ENCODE data around the gene NOS1.

NOS1 gene

DNA sequence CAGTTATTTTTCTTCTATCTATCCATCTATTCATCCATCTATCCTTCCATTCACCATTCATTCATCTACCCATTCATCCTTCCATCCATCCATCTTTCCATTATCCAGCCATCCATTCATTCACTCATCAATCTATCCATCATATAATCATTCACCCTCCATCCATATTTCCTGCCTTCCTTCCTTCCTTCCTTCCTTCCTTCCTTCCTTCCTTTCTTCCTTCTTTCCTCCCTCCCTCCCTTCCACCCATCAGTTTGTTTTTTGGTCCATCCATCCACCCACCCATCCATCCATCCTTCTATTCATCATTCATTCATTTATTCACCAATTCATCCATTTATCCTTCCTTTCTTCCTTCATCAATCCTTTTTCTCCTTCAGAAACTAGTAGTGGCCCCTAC, 34.3 kb upstream of the NOS1 start:
- no peak for ATAC-seq

GRCh38 chr12:117394491-117394890, 33.1 kb upstream of the NOS1 start:
- no peak for TF ChIP-seq SNAI2 (CRISPR knock-in tag; IDR thresholded peaks at IDR 0.05)
- no peak for TF ChIP-seq ISL1 (CRISPR knock-in tag; IDR thresholded peaks at IDR 0.05)
- TF ChIP-seq, protein P1, sequence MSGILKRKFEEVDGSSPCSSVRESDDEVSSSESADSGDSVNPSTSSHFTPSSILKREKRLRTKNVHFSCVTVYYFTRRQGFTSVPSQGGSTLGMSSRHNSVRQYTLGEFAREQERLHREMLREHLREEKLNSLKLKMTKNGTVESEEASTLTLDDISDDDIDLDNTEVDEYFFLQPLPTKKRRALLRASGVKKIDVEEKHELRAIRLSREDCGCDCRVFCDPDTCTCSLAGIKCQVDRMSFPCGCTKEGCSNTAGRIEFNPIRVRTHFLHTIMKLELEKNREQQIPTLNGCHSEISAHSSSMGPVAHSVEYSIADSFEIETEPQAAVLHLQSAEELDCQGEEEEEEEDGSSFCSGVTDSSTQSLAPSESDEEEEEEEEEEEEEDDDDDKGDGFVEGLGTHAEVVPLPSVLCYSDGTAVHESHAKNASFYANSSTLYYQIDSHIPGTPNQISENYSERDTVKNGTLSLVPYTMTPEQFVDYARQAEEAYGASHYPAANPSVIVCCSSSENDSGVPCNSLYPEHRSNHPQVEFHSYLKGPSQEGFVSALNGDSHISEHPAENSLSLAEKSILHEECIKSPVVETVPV (CRISPR knock-in tag; IDR thresholded peaks at IDR 0.05), result no peak
- TF ChIP-seq ARNTL (CRISPR knock-in tag; IDR thresholded peaks at IDR 0.05; ENCODE audit: borderline replicate concordance, low read depth), result no peak
- TF ChIP-seq TCF4 (CRISPR knock-in tag; IDR thresholded peaks at IDR 0.05; ENCODE audit: borderline replicate concordance), result no peak
- TF ChIP-seq ZC3H10 (CRISPR knock-in tag; IDR thresholded peaks at IDR 0.05), result no peak
- no peak for TF ChIP-seq TSHZ2 (CRISPR knock-in tag; IDR thresholded peaks at IDR 0.05)
- TF ChIP-seq CSDC2 (CRISPR knock-in tag; IDR thresholded peaks at IDR 0.05), result no peak
- TF ChIP-seq, protein P2, sequence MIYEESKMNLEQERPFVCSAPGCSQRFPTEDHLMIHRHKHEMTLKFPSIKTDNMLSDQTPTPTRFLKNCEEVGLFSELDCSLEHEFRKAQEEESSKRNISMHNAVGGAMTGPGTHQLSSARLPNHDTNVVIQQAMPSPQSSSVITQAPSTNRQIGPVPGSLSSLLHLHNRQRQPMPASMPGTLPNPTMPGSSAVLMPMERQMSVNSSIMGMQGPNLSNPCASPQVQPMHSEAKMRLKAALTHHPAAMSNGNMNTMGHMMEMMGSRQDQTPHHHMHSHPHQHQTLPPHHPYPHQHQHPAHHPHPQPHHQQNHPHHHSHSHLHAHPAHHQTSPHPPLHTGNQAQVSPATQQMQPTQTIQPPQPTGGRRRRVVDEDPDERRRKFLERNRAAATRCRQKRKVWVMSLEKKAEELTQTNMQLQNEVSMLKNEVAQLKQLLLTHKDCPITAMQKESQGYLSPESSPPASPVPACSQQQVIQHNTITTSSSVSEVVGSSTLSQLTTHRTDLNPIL (CRISPR knock-in tag; IDR thresholded peaks at IDR 0.05; ENCODE audit: low read depth), result no peak
- TF ChIP-seq RARB (CRISPR knock-in tag; IDR thresholded peaks at IDR 0.05), result no peak
- TF ChIP-seq ESRRG (CRISPR knock-in tag; IDR thresholded peaks at IDR 0.05), result no peak
- ATAC-seq, result no peak

More for the DNA sequence above, 34.3 kb upstream of the NOS1 start:
- TF ChIP-seq ZNF70 (CRISPR knock-in tag; IDR thresholded peaks at IDR 0.05) (no peak), ZNF8 (CRISPR knock-in tag; IDR thresholded peaks at IDR 0.05) (no peak)

GRCh38 chr12:117393656-117394055, 32.2 kb upstream of the NOS1 start:
- no peak for ATAC-seq

DNA sequence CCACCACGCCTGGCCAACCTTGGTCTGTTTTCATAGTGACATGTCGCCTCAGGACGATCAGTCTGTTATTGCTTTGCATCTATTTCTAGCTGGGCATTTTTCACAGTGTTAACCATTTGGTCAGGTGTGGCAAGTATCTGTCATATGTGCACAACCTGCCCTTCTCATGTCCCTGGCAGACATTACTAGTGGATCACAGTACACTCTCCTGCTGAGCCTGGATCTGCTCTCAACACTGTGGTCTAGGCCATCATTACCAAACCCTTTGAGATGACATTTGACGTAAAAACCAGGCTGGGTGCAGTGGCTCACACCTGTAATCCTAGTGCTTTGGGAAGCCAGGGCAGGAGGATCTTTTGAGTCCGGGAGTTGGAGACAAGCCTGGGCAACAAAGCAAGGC, 29.4 kb upstream of the NOS1 start:
- no peak for TF ChIP-seq ZNF70 (CRISPR knock-in tag; IDR thresholded peaks at IDR 0.05)
- TF ChIP-seq SNAI2 (CRISPR knock-in tag; IDR thresholded peaks at IDR 0.05), result no peak
- TF ChIP-seq TSHZ2 (CRISPR knock-in tag; IDR thresholded peaks at IDR 0.05), result no peak
- no peak for TF ChIP-seq ZFP3 (CRISPR knock-in tag; IDR thresholded peaks at IDR 0.05)
- TF ChIP-seq ESRRG (CRISPR knock-in tag; IDR thresholded peaks at IDR 0.05), result no peak
- no peak for TF ChIP-seq RARB (CRISPR knock-in tag; IDR thresholded peaks at IDR 0.05)
- no peak for TF ChIP-seq TCF4 (CRISPR knock-in tag; IDR thresholded peaks at IDR 0.05; ENCODE audit: borderline replicate concordance)
- no peak for ATAC-seq

More at GRCh38 chr12:117393656-117394055, 32.2 kb upstream of the NOS1 start:
- TF ChIP-seq OSR1 (CRISPR knock-in tag; IDR thresholded peaks at IDR 0.05) (no peak), TSHZ2 (CRISPR knock-in tag; IDR thresholded peaks at IDR 0.05) (no peak), GLIS3 (CRISPR knock-in tag; IDR thresholded peaks at IDR 0.05) (no peak), ZC3H10 (CRISPR knock-in tag; IDR thresholded peaks at IDR 0.05) (no peak), ZFP3 (CRISPR knock-in tag; IDR thresholded peaks at IDR 0.05) (no peak), CSDC2 (CRISPR knock-in tag; IDR thresholded peaks at IDR 0.05) (no peak), TOX (CRISPR knock-in tag; IDR thresholded peaks at IDR 0.05; ENCODE audit: borderline replicate concordance) (no peak)

Data from SK-N-SH treated with all-trans-retinoic acid at 6 μM for 48 hours (cell line).